Activated CD8-positive, alpha-beta memory T cell treated with anti-CD3 and anti-CD28 coated beads, Interleukin-2, amount 50 U/mL, for 4 hours (primary cell): ENCODE measurements around the gene DIAPH2.

Source experiments
- DNase-seq: peaks from one replicate; pipeline ENCODE4 v3.0.0-alpha.2; 2020

DIAPH2 gene

DNA sequence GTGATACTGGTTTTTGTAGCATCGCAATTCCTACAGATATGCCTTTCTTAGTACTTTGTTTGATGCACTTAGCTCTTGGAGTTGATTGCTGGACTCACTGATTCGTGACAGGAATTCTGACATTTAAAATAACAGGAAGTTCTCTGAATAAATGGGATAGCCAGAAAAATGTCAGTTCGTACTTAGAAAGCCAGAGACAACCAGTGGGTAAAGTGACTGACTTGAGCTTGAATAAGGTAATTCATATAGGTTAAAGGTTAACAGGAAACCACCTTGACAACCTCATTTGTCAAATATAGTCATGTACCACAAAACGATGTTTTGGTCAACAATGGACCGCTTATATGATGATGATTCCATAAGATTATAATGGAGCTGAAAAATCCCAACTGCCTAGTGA is 380.4 kb downstream of the DIAPH2 start:
- DNase-seq, result no peak

DNA sequence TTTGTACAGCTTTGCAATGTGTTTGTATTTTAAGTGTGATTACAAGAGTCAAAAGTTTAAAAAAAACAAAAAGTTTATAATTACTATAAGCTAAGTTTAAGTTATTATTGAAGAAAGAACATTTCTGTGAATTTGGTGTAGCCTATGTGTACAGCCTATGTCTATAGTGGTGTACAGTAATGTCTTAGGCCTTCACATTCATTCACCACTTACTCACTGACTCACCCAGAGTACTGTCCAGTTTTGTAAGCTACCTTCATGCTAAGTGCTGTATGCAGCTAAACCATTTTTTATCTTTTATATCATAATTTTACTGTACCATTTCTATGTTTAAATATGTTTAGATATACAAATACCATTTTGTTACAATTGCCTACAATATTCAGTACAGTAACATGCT is 381.3 kb downstream of the DIAPH2 start:
- DNase-seq, result no peak

DNA sequence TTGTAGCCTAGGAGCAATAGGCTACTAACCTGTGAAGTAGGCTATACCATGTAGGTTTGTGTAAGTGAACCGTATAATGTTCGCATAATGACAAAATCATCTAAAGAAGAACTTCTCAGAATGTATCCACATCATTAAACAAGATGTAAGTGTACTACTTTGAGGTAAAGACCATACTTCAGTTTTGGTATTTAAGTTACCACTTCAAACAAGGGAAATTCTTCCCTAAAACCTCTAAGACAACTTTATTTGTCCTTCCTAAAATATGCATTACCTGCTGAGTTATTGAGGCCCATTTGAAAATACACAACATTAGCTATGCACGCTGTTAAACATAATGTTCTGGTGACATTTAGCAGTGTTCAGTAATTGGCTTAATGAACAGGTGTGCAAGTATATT is 381.7 kb downstream of the DIAPH2 start:
- no peak for DNase-seq

DNA sequence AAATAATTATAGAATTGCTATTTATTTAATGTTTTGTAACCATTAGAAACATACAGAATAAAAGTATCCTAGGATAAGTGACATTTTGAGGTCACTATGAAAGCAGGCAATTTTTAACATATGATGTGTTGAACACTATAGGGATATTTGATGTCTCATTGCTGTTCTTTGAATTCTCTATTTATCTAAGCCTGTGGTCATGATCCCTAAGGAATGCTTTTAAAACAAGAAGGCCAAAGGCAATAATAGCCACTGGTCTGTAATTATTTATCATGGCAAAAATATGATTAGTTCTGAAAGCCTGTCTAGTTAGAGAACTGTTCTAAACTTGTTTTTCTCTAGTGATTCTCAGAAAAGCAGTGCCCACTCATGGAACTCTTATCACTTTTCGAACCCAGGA is 385.7 kb downstream of the DIAPH2 start:
- no peak for DNase-seq

DNA sequence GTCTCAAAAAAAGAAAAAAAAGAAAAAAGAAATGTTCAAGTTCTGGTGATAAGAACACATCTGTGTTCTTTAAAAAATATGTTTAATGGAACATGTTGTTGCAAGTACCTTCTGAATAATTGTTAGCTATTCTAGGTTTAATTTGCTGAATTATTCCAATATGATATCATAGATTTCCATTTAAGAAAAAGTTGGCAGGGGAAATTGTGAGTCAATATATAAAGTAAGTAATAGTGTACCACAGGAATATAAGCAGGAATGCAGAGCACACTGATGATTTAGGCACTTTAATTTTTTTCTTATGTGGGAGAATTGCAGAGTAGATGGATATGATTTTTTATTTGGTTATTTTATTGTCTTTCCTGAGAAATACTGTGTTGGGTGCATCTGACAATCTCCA is 389.8 kb downstream of the DIAPH2 start:
- DNase-seq, result no peak

DNA sequence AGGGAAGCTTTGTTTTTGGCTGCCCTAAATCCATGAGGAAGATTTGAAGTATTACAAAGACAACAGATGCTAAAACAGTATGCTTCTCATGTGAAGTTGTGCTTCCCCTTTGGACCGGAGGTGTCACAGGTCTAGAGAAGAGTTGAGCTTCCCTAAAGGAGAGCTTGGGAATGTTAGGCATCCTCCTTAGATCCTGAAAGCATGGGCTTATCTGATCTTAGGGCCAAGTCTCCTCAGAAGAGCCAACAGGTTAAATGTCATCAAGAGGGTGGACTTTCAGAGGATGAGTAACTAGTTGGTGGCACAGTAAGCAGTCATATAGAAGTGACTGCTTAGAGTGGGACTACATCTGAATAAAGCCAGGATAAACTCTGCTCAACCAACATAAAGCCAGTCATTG is 404.5 kb downstream of the DIAPH2 start:
- no peak for DNase-seq

DNA sequence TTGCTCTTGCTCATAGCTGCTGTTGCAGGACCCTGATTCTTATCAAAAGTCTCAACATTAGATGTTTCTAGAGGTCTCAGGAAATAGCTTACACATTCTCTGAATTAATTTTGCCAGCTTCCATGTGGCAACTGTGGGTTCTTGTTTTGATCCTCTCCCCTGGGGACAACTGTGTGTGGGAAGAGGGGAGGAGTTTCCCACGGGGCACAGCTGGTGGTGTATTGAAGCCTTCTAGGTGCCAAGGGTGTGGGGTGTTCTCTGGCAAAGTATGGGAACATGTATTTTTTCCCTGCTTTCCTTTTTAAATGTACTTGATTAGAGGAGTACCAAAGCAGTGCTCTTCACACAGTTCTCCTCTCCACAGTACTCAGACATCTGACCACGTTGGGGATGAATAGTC is 411.7 kb downstream of the DIAPH2 start:
- DNase-seq, result no peak

DNA sequence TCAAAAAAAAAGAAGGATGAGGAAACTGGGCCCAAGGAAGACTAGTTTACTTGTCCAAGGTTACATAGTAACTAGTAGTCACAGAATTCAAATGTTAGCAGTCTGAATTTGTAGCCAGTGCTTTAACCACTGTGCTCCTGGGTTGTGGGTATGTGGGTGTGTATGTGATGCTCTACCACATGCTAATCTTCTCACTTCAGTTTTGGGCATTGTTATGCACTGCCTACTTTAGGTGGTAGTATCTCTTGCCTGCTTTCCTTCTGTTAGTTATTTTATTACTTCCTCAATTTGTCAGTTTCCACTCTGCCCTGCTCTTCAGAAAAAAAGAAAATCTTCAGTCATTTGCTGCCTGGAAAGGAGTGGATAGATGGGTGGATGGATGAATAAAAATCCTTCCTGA is 418.3 kb downstream of the DIAPH2 start:
- DNase-seq, result no peak

DNA sequence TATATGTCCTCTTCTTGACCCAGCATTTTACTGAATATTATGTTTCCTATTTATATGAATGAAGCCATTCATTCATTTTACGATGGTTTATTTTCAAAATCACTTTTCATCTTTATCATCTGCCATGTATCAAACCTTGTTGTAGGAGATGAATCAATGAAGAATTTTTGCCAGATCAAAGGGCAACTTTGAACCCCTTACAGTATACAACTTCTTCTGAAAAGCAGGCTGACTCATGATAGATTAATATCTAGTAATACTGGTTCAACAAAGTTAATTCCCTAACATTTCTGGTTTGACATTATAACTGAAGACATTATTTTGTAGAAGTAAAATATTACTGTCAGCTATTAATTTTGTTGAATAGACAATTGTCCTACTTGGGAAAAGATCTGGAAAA is 425.1 kb downstream of the DIAPH2 start:
- DNase-seq, result no peak

DNA sequence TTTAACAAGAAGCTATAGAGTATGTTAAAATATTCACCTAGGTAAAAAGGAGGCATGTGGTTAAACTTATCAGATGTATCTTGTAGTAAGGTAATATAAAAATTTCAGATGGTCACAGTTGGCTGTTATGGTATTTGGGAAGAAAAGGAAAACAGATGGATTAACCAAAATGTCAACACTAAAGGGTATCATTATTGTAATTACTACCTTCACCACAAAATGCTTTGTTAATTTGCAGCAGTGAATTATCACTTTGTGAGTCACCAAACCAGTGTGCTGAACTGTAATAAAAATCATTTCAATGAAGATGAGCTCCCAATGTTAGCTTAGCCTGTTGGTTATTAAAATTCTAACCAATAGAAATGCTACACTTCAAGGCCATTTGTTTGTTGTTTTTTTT is 432.9 kb downstream of the DIAPH2 start:
- no peak for DNase-seq

DNA sequence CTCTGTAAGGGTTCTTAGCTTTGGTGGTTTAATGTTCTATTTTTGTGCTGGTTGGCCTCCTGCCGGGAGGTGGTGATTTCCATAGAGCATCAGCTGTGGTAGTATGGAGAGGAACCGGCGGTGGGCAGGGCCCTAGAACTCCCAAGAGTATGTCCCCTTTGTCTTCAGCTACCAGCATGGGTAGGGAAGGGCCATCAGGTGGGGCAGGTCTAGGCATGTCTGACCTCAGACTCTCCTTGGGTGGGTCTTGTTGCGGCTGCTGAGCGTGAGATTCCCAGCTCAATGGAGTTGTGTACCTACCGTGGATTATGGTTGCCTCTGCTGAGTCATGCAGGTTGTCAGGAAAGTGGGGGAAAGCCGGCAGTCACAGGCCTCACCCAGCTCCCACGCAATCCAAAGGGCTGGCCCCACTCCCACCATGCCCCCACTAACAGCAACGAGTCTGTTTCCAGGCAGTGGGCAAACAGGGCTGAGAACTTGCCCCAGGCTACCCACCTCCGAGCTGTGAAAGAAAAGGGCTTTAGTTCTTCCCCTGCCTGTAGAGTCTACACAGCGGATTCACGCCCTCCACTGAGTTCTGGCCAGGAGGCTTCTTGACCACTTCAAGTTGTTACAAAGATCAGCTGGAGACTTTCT is 434.9 kb downstream of the DIAPH2 start:
- no peak for DNase-seq

DNA sequence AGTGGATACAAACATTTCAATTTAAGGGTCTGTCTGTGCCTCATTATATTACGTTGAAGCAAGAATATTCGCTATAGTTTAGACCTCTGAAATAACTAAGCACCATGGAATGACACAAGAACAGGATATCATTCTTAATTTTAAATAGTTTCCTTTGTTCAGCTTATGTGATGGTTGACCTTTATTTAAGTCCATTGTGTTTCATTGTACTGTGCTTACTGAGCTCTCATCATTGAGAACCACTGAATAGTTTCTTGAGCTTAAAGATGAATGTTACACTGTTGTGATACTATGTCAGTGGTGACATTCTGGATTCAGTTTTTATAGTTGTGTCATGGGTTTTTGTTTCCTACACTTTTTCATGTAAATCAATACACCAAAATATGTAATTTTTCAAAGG is 438.4 kb downstream of the DIAPH2 start:
- DNase-seq, result no peak

DNA sequence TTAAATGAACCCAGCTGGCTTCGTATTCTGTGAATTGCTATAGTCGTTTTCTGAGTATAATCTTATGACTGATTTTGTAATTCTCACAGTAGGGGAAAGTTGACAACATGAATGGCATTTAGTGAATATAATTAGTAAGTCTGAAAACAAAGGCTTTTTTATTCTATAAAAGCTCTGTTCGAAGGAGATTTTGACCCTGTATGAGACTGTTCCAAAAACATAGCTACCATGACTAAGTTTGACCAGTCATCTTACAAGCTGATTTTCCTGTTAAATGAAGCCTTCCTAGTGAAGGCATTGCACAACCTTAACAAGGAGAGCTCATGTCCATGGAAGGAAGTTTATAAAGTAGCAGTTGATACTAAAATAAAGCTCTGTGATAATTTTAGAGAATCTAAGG is 441.4 kb downstream of the DIAPH2 start:
- DNase-seq, result no peak

DNA sequence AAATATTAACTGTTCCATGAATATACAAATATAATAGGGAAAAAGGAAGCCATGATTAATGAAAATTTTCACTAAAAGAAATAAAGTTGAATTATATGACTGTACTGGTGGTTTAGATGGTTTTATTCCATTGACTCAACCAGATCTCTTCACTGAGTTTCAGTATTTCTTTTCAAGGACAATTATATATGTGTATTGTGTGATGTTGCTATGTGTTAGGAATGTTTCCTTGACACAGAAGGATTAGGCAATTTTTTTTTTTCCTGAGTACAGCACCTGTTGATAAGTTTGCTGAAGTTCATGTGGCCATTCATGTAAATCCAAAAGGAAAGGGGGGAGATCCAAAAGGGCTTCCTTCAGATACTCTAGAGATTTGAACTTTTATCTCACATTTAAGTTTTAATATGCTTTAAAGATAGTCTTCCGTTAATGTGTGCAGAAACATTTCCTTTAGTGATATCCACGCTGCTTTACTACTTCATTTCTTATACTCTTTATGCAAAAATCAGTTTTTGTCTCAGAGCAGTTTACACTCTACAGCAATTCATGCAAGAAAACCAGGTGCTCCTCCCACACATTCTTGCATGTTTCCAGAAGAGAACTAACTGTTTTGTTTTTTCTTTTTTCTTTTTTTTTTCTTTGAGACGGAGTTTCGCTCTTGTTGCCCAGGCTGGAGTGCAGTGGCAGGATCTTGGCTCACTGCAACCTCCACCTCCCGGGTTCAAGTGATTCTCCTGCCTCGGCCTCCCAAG is 448.2 kb downstream of the DIAPH2 start:
- no peak for DNase-seq

DNA sequence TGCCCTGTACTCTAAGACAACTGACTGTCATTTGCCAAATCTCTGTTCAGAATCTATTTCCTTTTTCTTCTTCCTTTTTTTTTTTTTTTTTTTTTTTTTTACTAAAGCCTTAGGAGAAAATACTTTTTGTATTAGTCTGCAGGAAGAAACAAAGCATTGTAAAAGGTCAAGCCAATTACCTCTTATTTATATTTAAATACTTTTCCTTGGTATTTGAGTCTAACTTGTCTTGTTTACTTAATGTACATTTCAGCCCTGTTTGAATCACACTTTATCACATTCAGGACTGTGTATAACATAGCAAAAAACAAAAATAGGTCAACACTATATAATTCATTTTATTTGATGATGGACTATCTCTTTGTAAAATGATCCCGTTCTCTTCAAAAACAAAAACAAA is 461.3 kb downstream of the DIAPH2 start:
- no peak for DNase-seq

DNA sequence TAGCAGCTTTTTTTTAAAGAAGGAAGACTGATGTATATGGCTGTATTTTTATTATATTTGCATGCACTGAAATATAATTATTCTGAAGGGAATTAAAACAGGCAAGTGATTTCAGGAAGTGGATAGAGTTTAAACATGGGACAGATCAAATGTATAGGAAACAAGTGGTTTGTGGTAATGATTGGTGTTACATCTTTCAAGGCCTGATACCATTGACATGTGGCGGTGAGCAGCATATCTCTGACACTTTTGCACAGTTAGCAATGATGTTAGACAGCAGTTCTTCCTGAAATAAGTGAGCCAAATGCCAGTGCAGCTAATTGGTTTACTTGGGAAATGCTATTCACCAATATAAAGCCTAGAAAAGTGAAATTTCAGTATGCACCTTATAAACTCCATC is 471.2 kb downstream of the DIAPH2 start:
- no peak for DNase-seq

DNA sequence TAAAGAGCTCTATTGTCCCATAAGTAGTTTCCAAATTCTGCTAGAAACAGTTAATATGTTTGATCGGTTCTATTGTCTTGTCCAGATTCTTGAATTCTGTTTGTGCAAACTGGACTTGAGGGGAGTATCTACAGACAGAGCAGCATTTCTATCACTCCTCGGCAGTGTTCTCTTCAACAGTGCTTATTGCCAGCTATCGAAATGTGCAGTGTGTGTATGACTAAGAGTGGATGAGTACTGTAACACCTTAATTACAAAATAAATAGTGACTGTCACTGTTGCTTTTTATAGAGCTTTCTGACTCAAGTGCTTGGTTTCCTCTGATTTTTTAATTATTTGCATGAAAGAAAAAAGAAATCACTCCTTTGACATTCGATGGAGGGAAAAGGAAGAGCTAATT is 473.6 kb downstream of the DIAPH2 start:
- no peak for DNase-seq

DNA sequence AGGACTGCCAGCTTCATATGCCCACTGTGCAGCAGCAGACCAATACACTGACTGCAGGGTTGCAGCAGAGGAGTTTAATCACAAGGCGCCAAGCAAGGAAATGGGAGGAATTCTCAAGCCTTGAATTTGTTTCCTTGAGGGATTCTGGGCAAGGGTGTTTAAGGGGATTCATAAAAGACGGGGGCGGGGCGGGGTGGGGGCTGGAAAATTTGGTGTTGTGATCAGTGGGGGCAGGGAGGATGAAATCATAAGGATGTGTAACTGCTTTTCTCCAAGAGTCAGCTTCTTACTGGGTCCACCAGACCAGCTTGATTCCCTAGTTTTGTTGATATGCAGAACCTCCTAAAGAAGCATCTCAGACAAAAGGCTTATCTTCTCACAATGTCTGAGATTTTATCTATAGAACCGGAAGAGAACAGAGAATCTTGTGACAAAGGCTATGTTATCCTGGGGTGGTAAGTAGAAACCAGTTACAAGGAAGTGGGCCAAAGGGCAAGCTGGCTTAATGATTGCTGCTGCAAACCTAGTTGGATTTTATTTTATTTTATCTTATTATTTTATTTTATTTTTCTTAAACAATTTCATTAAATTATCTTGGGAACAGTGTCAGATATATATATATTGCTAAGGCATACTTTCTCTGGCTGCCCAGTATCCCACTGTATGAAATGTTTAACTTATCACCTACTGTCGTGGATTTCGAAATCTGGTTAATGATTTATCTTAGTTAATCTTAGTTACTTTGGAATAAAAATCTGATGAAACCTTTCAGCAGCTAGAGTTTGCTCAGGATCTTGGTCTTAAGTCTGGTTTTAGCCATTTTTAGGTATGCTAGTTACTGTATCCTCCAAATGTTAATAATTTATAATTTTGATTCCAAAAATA is 475.5 kb downstream of the DIAPH2 start:
- DNase-seq, result no peak

DNA sequence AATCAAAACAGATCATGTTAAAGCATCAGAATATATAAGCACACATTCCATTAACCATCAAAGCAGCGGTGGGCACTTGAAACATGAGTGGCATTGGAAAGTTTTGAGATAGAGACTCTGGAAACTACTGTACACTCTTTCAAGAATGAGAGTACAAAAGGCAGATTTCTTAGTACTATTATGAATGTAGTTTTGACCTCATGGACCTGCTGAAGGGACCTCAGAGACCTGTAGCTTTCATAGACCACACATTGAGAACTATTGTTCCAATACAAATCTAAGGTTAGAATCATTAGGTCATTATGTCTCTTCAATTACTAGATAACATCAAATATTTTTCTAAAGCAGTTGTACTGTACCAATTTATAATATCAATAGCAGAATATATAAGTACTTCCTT is 482.7 kb downstream of the DIAPH2 start:
- no peak for DNase-seq

DNA sequence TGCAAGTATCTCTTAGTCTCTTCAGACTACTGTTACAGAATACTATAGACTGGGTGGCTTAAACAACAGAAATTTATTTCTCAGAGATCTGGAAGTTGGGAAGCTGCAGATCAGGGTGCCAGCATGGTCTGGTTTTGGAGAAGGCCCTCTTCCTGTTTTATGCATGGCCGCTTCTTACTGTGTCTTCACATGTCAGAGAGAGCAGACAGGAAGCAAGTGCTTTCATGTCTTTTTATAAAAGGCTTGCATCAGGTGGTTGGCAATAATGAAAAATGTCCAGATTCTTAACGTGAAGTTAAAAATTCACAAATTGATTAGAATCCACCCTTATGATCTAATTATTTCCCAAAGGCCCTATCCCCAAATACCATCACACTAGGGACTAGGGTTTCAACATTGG is 484.0 kb downstream of the DIAPH2 start:
- DNase-seq, result no peak

DNA sequence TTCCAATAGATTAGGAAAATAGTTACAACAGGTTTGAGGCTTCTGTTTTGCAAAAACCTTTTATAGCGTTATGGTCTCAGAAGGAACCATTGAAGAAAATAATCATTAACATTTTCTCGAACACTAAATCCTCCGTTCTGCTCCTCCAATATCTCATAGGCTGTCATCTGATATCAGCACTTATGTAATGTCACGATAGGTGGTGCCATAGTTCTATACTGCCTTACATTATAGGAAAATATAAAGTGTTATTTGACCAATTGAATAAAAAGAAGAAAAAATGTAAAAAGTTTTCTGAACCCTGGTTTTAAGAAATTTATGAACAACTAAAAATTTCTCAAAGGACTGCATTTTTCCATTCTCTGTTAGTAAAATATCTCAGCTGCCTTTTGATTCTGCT is 490.5 kb downstream of the DIAPH2 start:
- no peak for DNase-seq

DNA sequence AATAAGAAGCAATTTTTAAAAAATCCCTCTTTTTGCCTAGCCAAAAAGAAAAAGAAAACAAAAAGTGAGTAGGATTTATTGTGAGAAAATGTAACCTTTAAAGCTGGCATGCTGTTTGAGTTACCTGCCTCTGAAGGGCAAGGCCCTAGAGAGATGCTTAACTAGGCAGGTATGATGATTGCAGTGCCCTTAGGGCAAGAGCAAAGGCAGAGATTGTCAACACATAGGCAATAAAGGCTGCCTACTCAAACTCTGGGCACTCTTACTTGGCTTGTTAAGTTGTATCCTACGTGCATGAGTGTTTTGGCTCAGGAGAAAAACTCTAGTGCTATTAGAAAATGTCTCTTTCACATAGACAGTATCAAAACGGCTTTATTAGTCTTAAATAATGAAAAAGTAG is 505.0 kb downstream of the DIAPH2 start:
- no peak for DNase-seq

DNA sequence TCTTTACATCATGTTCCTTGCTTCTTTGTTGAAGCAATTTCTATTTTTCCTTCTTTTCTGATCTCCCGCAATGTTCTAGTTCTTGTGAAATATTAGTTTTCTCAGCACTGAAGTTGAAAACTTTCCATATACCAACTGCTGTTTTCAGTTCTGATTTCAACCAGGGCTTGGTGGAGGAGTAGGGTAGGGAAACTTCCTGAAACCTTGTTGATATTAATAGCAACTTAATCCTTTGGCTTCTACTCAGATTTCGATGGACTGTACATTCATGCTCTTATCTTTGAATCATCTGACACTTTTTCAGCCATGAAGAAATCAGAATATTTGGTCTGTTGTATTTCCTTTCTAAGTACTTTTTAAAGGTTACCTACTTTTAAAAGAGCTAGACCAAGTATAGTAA is 514.9 kb downstream of the DIAPH2 start:
- no peak for DNase-seq

DNA sequence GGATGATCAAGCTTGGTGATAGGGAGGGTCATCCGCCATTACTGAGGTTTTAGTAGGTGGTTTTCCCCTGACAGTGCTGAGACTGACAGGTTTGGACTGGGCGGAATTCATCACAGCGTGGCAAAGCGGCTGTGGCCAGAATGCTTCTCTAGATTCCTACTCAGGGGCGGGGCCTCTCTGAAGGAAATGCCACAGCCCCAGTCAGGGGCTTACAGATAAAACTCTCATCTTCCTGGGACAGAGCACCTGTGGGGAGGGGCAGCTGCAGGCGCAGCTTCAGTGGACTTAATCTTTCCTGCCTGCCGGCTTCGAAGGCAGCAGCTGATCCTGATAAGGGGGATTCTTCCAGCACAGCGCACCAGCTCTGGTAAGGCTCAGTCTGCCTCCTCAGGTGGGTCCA is 515.8 kb downstream of the DIAPH2 start:
- no peak for DNase-seq
